NCI-H2227 treated with DMSO at 0.1 percent for 48 hours (cell line): ENCODE results near the gene VPS13C.

Experiments
- DNase-seq: peaks from one replicate; lab custom pipeline; 2025; lab: John Stamatoyannopoulos, UW

Gene VPS13C

GRCh38 chr15:61861962-61862361 lies 198.3 kb downstream of the VPS13C start:
- DNase-seq = no peak

DNA sequence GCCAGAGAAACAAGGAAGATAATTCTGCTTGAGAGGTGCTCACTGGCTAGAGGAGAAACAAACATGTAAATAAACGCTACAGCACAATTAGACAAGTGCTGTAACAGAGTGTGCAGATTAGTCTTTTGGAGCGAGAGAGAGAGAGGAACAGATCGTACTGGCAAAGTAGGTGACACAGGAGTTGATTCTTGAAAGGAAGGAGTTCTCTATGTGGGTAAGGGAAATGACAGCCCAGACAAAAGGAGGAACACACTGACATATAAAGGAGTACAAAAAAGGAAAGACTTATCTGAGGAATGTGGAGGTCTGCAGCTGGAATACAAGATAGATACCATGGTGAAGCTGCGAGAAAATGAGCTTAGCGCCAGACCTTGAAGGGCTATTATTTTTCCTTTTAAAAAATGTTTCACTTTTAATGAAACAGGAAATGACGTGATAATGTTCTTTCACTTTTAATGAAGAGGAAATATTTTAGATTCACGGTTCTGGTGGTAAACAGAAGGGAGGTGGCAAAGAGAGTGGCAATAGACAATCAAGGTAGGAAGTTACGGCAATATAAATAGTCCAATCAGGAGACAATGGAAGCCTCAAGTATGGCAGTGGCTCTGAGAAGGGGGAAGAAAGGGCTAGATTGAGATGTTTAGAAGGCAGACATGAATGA lies 202.9 kb downstream of the VPS13C start:
- DNase-seq = no peak

GRCh38 chr15:61856295-61856694 lies 204.0 kb downstream of the VPS13C start:
- DNase-seq = no peak

DNA sequence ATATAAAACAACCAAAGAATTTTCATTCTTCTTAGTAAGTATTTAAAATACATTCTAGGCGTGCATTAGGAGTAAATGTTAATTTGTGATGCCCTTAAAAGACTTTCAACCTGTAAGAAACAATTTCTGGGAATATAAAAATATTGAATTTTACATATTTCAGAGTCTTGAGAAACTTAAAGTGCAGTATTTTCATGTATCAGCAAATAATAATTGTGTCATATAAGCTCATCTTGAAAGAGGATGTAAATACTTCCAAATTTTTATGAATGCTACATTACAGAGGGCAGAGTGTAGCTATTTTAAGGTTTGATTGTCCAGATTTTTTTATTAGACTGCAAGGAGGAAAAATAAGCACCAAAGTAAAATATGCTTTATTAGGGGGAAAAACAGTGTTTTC lies 207.1 kb downstream of the VPS13C start:
- no peak for DNase-seq

DNA sequence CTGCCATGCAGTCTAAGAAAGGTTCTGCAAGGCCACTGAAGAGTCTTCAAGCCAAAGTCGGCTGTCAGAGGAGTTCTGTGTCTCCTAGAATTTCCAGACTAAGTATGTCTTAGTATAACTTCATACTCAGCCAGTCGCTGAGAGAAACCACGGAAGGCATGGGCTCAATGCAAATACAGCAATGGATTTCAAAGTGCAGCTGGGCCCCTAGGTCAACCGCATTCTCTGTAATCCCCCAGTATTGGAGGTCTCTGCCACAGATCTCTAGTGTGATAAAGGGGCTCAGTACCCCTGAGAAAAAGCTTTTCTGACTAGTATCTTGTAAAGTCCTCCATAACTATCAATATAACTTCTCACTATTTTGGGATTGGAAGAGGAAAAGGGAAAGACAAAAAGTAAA lies 208.3 kb downstream of the VPS13C start:
- DNase-seq = no peak

GRCh38 chr15:61849447-61849846 lies 210.8 kb downstream of the VPS13C start:
- no peak for DNase-seq

- DNase-seq = no peak
Observed at GRCh38 chr15:61841466-61841865, 218.8 kb downstream of the VPS13C start.

- DNase-seq = no peak
Observed at GRCh38 chr15:61840090-61840489, 220.2 kb downstream of the VPS13C start.

GRCh38 chr15:61839546-61839945 lies 220.7 kb downstream of the VPS13C start:
- DNase-seq = no peak

DNA sequence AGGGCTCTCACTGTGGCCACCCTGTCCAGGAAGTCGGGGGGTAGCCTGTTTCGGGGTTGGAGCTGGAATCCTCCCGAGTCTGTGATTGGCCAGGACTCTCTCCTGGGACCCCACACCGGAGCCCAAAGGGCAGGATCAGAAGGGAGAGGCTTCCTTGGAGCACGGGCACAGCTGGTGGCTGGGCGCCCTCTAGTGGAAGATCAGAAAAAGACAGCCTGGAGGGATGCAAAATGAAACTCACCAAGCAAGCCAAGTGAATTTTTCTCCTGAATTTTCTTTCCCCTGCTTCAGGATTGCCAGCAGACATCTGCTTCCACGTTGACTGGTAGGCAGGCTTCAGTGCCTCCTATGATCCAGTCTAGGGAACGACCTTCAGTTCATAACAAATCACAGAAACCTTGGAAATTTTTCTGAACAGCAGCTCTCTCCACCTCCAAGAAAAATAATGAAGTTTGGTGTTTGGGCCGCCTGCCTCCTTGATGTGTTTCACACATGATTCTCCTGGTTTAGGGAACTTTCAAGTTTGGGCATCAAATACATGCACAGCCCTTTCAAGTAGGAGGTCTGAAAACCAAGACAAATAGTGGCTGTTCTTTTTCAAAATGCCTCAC lies 224.6 kb downstream of the VPS13C start:
- DNase-seq = peak; percentile 44

- no peak for DNase-seq
Observed at GRCh38 chr15:61835029-61835428, 225.2 kb downstream of the VPS13C start.

GRCh38 chr15:61834076-61834697 lies 226.1 kb downstream of the VPS13C start:
- peak; percentile 12 for DNase-seq

DNA sequence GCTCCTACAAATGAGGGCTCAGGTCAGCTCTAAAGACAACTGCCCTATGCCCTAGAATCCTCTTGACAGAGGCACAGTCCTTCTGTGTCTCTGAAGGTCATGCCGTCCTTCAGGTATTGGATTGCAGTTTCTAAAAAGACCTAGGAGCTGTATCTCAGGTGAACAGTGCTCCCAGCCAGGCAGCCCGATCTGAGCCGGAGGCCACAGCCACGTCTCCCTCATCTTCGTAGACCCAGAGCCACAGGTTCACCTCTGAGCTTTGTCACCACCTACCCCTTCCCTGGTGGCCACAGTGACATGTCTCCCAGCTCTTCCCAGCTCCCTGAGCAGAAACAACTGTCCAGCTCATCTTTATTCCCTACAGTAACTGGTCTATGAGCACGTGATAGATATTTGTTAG lies 228.0 kb downstream of the VPS13C start:
- no peak for DNase-seq

DNA sequence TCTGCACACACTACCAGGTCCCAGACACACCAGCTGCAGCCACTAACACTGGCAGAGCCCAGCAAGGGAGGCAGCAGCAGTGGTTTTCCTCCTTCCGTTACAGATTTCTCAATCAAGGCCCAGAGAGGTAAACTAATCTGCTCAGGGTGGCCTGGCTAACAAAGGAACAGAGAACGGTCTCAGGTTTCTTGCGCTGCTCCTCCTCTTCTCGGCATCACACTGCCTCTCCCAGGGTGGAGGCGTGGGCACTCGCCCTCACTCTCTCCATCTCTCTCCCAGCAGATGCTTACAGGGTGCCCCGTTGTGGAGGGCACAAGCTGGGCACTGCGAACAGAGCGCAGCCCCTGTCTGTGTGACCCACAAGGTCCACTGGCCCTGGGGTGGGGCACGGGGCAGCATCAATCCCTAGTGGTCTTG lies 228.7 kb downstream of the VPS13C start:
- no peak for DNase-seq

- DNase-seq = no peak
Observed at GRCh38 chr15:61830536-61831330, 229.5 kb downstream of the VPS13C start.

- no peak for DNase-seq
Observed at GRCh38 chr15:61829514-61829889, 230.7 kb downstream of the VPS13C start.

- no peak for DNase-seq
Observed at GRCh38 chr15:61828860-61829513, 231.3 kb downstream of the VPS13C start.

- DNase-seq = no peak
Observed at GRCh38 chr15:61828008-61828407, 232.2 kb downstream of the VPS13C start.

- no peak for DNase-seq
Observed at GRCh38 chr15:61827131-61827530, 233.1 kb downstream of the VPS13C start.

DNA sequence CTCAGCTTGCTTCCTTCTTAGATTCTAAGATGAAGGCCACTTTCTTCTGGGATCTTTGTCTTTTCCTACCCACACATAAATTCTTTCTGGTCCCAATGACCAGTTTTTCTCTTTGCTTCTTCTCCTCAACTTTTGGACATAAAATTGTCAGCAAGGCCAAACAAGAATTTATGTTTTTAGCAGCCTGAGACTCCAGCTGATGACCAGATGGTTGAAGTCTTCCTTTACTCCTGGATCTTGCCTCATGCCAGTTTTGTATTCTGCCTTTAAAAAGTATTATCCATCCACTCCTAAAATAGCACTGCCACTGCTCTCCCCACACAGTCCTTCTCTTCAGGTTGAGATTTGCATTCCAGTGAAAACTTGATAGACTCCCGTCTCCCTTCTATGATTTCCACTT lies 236.0 kb downstream of the VPS13C start:
- DNase-seq = no peak

- DNase-seq = no peak
Observed at GRCh38 chr15:61822511-61822910, 237.7 kb downstream of the VPS13C start.

DNA sequence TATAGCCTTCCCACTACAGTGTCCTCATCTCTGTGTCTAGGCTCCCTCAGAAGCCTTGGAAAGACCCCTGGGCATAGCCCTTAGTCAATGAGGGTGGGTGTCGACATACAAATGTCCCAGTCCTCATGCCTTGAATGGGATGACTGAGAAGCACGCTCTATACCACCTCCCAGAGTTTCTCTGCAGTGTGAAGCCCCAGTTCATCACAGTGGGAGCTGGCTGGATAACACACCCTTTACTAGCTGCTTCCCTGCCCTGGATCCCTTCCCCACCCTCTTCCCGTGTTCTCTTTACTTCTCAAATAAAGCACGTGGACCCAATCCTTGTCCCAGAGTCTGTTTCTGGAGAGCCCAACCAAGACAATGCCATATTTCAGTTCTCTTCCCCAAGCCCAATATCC lies 239.3 kb downstream of the VPS13C start:
- no peak for DNase-seq
